PC-9 (cell line): ENCODE results near the gene USF1.

Experiments
- CTCF ChIP-seq: fragments of 200-600 bp; sonication (generic); conservative IDR thresholded peaks from 2 replicates; pipeline ENCODE4 v1.6.1; 2017; ENCODE audit warnings: mixed run types, antibody characterized with exemption, mild to moderate bottlenecking, moderate library complexity
- EZH2 ChIP-seq: fragments of 200-600 bp; sonication (generic); IDR thresholded peaks from 2 replicates; pipeline ENCODE4 v1.8.0; 2017; ENCODE audit warnings: antibody characterized with exemption, low read depth

GRCh38 chr1:161068306-161069234 lies 22.8 kb upstream of the USF1 start:
- no peak for TF ChIP-seq CTCF
- TF ChIP-seq EZH2, result no peak
